GM12878 (cell line): Measurements from ENCODE around the gene PPP1R2B. TPM values are rescaled to one million over a fixed set of nuclear protein-coding genes. Genes with fewer than 3 reads are reported as not detected.

ENCODE experiments used
- ATAC-seq: fragments of 200-7000 bp; cut with Tn5 transposase; 3 replicates; pipeline ENCODE4 v1.9.1; 2020; ENCODE audit warnings: mild to moderate bottlenecking, moderate library complexity
- BruUV-seq: library from RNA; stranded (reverse); fragments of 400-500 nt; replicated peaks from 2 replicates; lab custom pipeline; 2021; lab: Mats Ljungman, UMichigan
- CTCF ChIA-PET: fragments of 300-600 bp; sonication (Branson Sonifier 250); formaldehyde crosslinking; extraction: SDS; loops from one replicate; lab custom pipeline; 2021; ENCODE audit warnings: inconsistent platforms; lab: Yijun Ruan, JAX
- POLR2A ChIA-PET: fragments of 350-600 bp; formaldehyde crosslinking; extraction: SDS; loops from one replicate; lab custom pipeline; 2021; ENCODE audit warnings: inconsistent platforms; lab: Charles Lee
- RAD21 ChIA-PET: fragments of 300-600 bp; sonication (Branson Sonifier 250); formaldehyde crosslinking; loops from one replicate; lab custom pipeline; 2023; ENCODE audit warnings: antibody characterized with exemption; ENCODE audit not compliant: unreplicated experiment; lab: Charles Lee
- SMC1A ChIA-PET: fragments of 300-600 bp; sonication (Branson Sonifier 250); formaldehyde crosslinking; loops from one replicate; lab custom pipeline; 2023; ENCODE audit not compliant: unreplicated experiment, uncharacterized antibody; lab: Charles Lee
- DNase-seq: peaks from one replicate; pipeline ENCODE4 v3.0.0-alpha.2; 2011; ENCODE audit warnings: low read depth, low spot score
- FAIRE-seq: peaks from 3 replicates; lab custom pipeline; 2011; peaks lifted over from hg19 to GRCh38; lab: Jason Lieb, UNC
- H2AFZ ChIP-seq: 2 replicates; pipeline ENCODE4 v1.6.0; 2011; ENCODE audit warnings: low read depth, low read length, control low read depth; ENCODE audit not compliant: control insufficient read depth
- H3K27ac ChIP-seq: 2 replicates; pipeline ENCODE4 v1.5.1; 2011; ENCODE audit warnings: control low read depth; ENCODE audit not compliant: control insufficient read depth, insufficient read depth
- H3K27me3 ChIP-seq, 2 experiments: replicated peaks in 1 of 2; 2 replicates each; pipeline versions ENCODE4 v1.6.0 to v1.6.1; 2011; ENCODE audit warnings: low read length in 1 of 2; ENCODE audit not compliant: control insufficient read depth in 2 of 2, insufficient read depth in 2 of 2
- H3K36me3 ChIP-seq, 2 experiments: 2 replicates each; pipeline ENCODE4 v1.5.1; 2011; ENCODE audit warnings: low read length in 1 of 2; ENCODE audit not compliant: control insufficient read depth in 2 of 2, insufficient read depth in 2 of 2
- H3K4me1 ChIP-seq: 2 replicates; pipeline ENCODE4 v1.6.1; 2011; ENCODE audit warnings: mild to moderate bottlenecking, low read length, moderate library complexity, mixed read lengths; ENCODE audit not compliant: control insufficient read depth, insufficient read depth
- H3K4me2 ChIP-seq: 2 replicates; pipeline ENCODE4 v1.6.0; 2011; ENCODE audit warnings: control low read depth; ENCODE audit not compliant: control insufficient read depth, insufficient read depth
- H3K4me3 ChIP-seq: fragments of 200-600 bp; sonication (generic); 2 replicates; pipeline ENCODE4 v1.5.1; 2016
- H3K79me2 ChIP-seq: 2 replicates; pipeline ENCODE4 v1.6.0; 2011; ENCODE audit warnings: low read length; ENCODE audit not compliant: control insufficient read depth, insufficient read depth
- H3K9ac ChIP-seq: 2 replicates; pipeline ENCODE4 v1.8.0; 2011; ENCODE audit warnings: low read length, control low read depth, mixed read lengths; ENCODE audit not compliant: control insufficient read depth, insufficient read depth
- H3K9me3 ChIP-seq: replicated peaks from 3 replicates; pipeline ENCODE4 v1.5.1; 2011; ENCODE audit warnings: mild to moderate bottlenecking, low read length; ENCODE audit not compliant: control insufficient read depth, insufficient read depth
- H4K20me1 ChIP-seq: 2 replicates; pipeline ENCODE4 v1.6.0; 2011; ENCODE audit not compliant: control insufficient read depth, insufficient read depth
- CBX5 ChIP-seq: sonication (generic); IDR thresholded peaks from 2 replicates; pipeline ENCODE4 v1.6.1; 2016; ENCODE audit warnings: low read depth, moderate library complexity, mild to moderate bottlenecking, inconsistent platforms
- IRF4 ChIP-seq: IDR thresholded peaks from 2 replicates; pipeline ENCODE4 v1.6.1; 2011; ENCODE audit warnings: low read depth, low read length
- MAX ChIP-seq: IDR thresholded peaks from 2 replicates; pipeline ENCODE4 v1.6.1; 2012; ENCODE audit warnings: low read depth, low read length, improper control_type of control experiment
- NBN ChIP-seq: fragments of 450-650 bp; IDR thresholded peaks from 2 replicates; pipeline ENCODE4 v1.6.1; 2016
- NFYA ChIP-seq: IDR thresholded peaks from 2 replicates; pipeline ENCODE4 v1.6.1; 2011; ENCODE audit warnings: low read depth, mild to moderate bottlenecking, low read length, improper control_type of control experiment, borderline replicate concordance
- PAX8 ChIP-seq: fragments of 450-650 bp; IDR thresholded peaks from 2 replicates; pipeline ENCODE4 v1.6.1; 2017; ENCODE audit warnings: mild to moderate bottlenecking, moderate library complexity
- ZBTB4 ChIP-seq: fragments of 450-650 bp; formaldehyde crosslinking; IDR thresholded peaks from 2 replicates; pipeline ENCODE4 v1.4.0; 2022; ENCODE audit warnings: mild to moderate bottlenecking, moderate library complexity
- WGBS: methylation state at CpG from one replicate; pipeline ENCODE4 v1.1.6; 2016; ENCODE audit warnings: low lambda C conversion rate; ENCODE audit not compliant: insufficient replicate concordance, insufficient coverage; ENCODE audit errors: missing lambda C conversion rate; 5-methylcytosine and 5-hydroxymethylcytosine counted together
- in situ Hi-C: fragments of 300-500 bp; cut with MboI; formaldehyde crosslinking; loops from 9 replicates; pipeline ENCODE4 v1.14.3; 2018; ENCODE audit warnings: mixed read lengths
- intact Hi-C: fragments of 100-400 bp; cut with micrococcal nuclease; formaldehyde crosslinking; loops from one replicate; pipeline ENCODE4 v1.14.2; 2022; ENCODE audit not compliant: unreplicated experiment
- polyA plus RNA-seq, 11 experiments: library from polyadenylated mRNA; depleted of rRNA in 4 of 11; unstranded in 6 of 11; stranded (reverse) in 5 of 11; fragments of >200 nt; fragmentation: Nextera tagmentation in 4 of 11; fragmentation: Illumina TruSeq in 1 of 11; extraction: Ambion mirVana in 4 of 11; extraction: Trizol in 1 of 11; gene quantifications; 1 replicate in 1 of 11; 2 replicates in 10 of 11; pipeline versions ENCODE4 v1.2.1 to v1.2.3, GENCODE V29; 2011 to 2016; ENCODE audit warnings: inconsistent platforms in 2 of 11, missing spikeins in 2 of 11, low read depth in 1 of 11
- total RNA-seq, 4 experiments: library from RNA; depleted of rRNA in 3 of 4; stranded (reverse); fragments of >200 nt in 3 of 4; fragmentation: Illumina TruSeq in 1 of 4; extraction: Trizol in 1 of 4; gene quantifications; 2 replicates each; pipeline versions ENCODE4 v1.2.1 to v1.2.3, GENCODE V29; 2013 to 2021

Gene PPP1R2B
- total and polyA plus RNA-seq, 10 of the 15 experiments (the other 5 are each of a cell fraction or from before 2014, with no cell fraction given), result 0.02 to 0.13 (median 0.08) TPM; not detected in 5

- no peak for TF ChIP-seq ZBTB4
Measured at GRCh38 chr5:156819967-156820581, 30.0 kb upstream of the PPP1R2B start (continued).

GRCh38 chr5:156824241-156824640 is 25.9 kb upstream of the PPP1R2B start:
- H3K27me3 ChIP-seq, result no peaks in the 10 kb centered on the region
- 93% methylated on average over 4 of the region's 4 CpGs for WGBS
- H3K27ac ChIP-seq, result no peak overlapping the region
- no peaks in the 10 kb centered on the region for H3K36me3 ChIP-seq
- H4K20me1 ChIP-seq, result no peaks in the 10 kb centered on the region
- intact Hi-C loops (loop anchor here (5.0 kb wide), 1 partner anchor 1207 kb away; no protein-coding TSS in a partner anchor), in situ Hi-C loops (loop anchor here (5.0 kb wide), 1 partner anchor 882 kb away; no protein-coding TSS in a partner anchor)
- BruUV-seq, result no TSS peak
- no peak overlapping the region for H2AFZ ChIP-seq
- RAD21 ChIA-PET, result interaction anchor here (0.7 to 3.0 kb wide), 3 partner anchors 111 to 505 kb away, joined by 3 to 13 read pairs (median 5); no protein-coding TSS in a partner anchor
- POLR2A ChIA-PET, result no interaction called here
- H3K4me2 ChIP-seq, result no peak overlapping the region
- FAIRE-seq (no peak), DNase-seq (no peak), ATAC-seq (no peak)
- H3K4me3 ChIP-seq, result no peak overlapping the region
- SMC1A ChIA-PET, result interaction anchor here (0.6 to 1.8 kb wide), 6 partner anchors 44 to 1208 kb away, joined by 3 to 5 read pairs (median 4); no protein-coding TSS in a partner anchor
- TF ChIP-seq MAX (no peak), NBN (no peak), NFYA (no peak), PAX8 (no peak), CBX5 (no peak), IRF4 (no peak)
- H3K9ac ChIP-seq, result no peak overlapping the region
- H3K4me1 ChIP-seq, result peaks cover 14% of the 10 kb centered on the region
- CTCF ChIA-PET, result interaction anchor here (0.6 to 2.3 kb wide), 7 partner anchors 9 to 1090 kb away, joined by 3 to 10 read pairs (median 3); no protein-coding TSS in a partner anchor
- H3K79me2 ChIP-seq, result no peaks in the 10 kb centered on the region
- no peaks in the 10 kb centered on the region for H3K9me3 ChIP-seq
